GM13977 (cell line): ENCODE measurements around the gene FAM135A.
"Not testable (repeated sequence)": the region's sequence is repeated elsewhere in the genome, so short reads cannot be mapped to it uniquely, and the experiment has no call there.

Experiments used
- DNase-seq: peaks from one replicate; pipeline ENCODE4 v3.0.0; 2012; ENCODE audit warnings: low spot score
- in situ Hi-C: fragments of 300-500 bp; cut with MboI; formaldehyde crosslinking; loops from one replicate; pipeline ENCODE4 v1.12.0; 2022; ENCODE audit warnings: low sequenced_read_pairs, low pct_unique_long_range_greater_than_20kb, mixed read lengths, inconsistent platforms; ENCODE audit not compliant: unreplicated experiment
- TF ChIP-seq, protein P1 (sequence below): IDR thresholded peaks from 2 replicates; pipeline ENCODE4 v1.5.1; 2012; ENCODE audit warnings: mild to moderate bottlenecking, control low read depth; ENCODE audit not compliant: insufficient read depth; ENCODE audit errors: extremely low read depth, missing control alignments

The FAM135A gene

DNA sequence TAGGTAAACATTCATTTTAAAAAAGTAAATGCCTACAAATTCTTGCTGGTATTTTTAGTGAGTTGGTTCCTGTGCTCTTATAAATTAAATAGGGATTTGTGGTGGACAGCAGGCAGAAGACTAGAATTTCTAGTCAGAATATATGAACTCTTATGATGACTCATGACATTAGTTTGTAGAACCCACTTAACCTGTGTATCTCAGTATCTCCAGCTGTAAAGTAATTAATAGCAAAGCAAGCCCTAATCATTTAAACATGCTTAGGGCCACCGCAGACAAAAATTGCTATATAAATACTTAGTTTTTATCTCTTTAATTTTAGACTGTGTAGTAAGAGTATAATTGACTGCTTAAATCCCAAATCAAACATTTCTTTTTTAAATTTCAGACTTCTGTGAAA is 2.4 kb downstream of the FAM135A start:
- TF ChIP-seq, protein P1, sequence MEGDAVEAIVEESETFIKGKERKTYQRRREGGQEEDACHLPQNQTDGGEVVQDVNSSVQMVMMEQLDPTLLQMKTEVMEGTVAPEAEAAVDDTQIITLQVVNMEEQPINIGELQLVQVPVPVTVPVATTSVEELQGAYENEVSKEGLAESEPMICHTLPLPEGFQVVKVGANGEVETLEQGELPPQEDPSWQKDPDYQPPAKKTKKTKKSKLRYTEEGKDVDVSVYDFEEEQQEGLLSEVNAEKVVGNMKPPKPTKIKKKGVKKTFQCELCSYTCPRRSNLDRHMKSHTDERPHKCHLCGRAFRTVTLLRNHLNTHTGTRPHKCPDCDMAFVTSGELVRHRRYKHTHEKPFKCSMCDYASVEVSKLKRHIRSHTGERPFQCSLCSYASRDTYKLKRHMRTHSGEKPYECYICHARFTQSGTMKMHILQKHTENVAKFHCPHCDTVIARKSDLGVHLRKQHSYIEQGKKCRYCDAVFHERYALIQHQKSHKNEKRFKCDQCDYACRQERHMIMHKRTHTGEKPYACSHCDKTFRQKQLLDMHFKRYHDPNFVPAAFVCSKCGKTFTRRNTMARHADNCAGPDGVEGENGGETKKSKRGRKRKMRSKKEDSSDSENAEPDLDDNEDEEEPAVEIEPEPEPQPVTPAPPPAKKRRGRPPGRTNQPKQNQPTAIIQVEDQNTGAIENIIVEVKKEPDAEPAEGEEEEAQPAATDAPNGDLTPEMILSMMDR: no peak
- DNase-seq: no peak
- in situ Hi-C loops: no loop called here

DNA sequence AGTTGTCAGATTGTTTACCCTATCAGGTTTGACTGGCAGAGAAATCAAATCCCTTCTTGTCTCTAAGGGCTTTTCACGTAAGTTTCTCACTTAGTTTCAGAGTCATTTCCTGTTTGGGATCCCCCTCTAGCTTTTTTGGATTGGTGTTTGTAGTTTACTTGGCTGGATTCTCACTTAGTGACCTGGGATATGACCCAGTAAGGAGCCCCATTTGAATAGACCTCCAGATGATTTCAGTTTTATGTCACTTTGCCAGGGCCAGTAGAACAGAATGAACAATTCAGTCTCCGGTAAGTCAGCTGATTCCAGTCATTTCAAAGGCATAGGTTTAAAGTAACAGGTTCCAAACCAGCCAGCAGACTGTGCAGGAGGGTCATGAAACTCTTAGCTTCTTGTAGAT is 8.2 kb downstream of the FAM135A start:
- TF ChIP-seq, protein P1: no peak
- in situ Hi-C loops: no loop called here
- DNase-seq: peak; percentile 17

DNA sequence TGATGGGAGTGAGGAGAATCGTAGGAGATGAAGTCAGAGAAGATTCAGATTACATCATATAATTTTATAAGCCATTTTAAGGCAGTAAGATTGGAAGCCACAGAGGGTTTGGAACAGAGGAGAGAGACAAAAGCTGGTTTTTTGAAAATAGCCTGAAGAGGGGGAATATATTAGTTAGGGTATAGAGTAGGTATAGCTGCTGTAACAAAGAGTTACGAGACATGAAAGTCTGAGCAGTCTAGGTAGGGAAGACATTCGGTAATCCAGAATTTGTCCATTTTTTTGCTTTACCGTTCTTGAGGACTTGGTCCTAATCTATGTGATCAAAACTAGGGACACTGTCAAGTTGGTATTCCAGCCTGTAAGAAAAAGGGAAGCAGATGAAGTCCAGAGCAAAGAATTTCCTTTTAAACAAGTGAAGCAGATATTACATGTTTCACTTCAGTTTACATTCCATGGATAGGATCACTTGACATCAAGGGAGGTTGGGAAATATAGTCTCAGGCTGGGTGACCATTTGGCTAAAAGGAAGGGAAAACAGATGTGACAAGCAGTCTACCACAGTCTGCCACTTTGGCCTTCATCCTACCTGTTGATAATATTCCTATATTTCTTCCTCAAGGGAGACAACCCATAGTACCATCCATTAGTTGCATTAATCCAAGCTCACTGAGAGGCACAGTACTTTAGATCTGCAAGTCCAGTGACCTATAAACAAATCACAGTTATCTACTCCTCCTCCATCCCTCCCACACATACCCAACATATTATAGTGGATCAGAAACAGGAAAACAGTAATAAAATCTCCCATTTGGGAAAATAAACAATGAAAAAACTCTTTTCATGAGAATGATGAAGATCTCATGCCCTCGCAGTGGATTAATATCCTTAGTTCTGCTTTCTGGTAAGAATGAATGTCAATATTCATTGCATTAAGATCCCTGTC is 10.2 kb downstream of the FAM135A start:
- no peak for DNase-seq
- in situ Hi-C loops: no loop called here

DNA sequence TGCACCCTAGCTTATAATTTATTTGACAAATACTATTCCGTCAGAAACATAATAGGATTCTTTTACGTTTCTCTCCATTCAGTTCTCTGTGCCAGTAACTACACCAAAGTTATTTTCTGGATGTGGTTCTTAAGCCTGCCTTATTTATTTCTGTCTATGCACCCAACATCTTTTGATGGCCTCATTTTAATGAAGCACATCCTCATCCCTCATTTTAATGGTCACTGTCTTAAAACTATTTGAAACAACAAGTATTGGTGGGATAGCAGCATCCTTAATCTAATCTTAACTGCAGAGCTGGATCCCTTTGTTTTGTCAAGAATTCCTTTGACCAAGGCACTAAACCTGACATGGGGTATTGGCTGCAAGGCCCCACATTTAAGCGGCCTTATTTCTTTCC is 11.0 kb downstream of the FAM135A start:
- in situ Hi-C loops: no loop called here
- TF ChIP-seq, protein P1: no peak
- DNase-seq: no peak

More for the DNA sequence above, 10.2 kb downstream of the FAM135A start:
- TF ChIP-seq, protein P1: no peak

DNA sequence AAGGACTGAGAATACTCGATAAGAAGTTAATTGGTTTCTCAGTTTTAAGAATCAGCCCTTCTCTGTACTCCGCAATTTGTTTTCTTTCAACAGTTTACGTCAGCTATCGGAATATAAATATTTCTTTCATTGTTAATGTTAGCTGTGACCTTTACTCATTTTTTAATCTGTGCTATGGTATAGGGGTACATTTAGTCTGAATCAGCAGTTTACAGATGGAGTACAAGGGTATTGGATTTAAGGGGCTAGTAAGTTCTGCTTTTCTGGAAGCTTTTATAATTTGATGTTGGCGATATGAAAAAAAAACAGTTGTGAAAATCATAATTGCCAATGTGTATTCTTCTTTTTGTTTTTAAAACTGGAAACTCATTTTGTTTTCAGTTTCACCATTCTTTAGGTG is 23.0 kb downstream of the FAM135A start:
- DNase-seq: no peak
- TF ChIP-seq, protein P1: no peak
- in situ Hi-C loops: no loop called here

DNA sequence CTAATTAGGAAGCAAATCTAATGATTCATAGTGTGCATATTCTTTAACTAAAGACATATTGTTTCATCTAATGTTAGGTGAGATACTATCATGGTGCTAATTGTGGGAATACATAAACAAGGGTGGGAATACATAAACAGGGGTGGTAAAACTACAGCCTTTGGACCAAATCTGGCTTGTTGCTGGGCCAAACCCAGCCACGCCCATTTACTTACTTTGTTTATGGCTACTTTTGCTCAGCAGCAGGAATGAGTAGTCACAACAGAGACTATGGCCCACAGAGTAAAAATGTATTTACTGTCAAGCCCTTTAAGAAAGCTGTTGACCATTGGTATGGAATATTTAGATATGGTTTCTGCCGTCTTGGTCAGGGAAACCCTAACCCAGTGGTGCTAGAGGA is 31.7 kb downstream of the FAM135A start:
- TF ChIP-seq, protein P1: no peak
- in situ Hi-C loops: no loop called here
- no peak for DNase-seq

DNA sequence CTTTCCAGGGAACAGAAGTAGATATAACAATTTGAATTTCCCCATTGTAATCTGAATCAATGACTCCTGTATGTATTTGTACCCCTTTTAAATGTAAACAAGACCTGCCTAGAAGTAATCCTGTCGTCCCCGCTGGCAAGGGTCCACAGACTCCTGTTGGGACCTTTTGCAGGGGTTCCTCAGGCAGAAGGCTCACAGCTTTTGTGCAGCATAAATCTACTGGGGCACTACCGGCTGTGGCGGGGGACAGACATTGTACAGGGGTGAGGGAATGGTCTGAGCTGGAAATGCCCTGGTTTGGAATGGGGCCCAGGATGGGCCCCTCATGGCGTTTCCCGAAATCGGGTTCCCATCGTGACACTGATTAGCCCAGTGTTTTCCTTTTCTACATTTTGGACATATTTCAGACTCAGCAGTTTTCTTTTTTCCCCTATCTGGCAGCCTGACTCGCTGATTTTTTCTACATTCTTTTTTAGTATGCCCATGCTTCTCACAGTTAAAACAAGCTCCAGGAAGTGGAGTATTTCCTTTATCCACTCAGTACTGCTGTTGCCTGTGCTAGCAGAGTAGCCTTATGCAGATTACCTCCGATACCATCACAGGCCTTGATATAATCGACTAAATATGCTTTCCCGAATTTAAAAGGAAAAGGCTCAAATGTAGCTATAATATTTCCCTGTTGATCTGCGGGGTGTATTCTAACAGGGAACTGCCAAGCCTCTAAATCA is 34.2 kb downstream of the FAM135A start:
- in situ Hi-C loops, DNase-seq: not testable (repeated sequence)

DNA sequence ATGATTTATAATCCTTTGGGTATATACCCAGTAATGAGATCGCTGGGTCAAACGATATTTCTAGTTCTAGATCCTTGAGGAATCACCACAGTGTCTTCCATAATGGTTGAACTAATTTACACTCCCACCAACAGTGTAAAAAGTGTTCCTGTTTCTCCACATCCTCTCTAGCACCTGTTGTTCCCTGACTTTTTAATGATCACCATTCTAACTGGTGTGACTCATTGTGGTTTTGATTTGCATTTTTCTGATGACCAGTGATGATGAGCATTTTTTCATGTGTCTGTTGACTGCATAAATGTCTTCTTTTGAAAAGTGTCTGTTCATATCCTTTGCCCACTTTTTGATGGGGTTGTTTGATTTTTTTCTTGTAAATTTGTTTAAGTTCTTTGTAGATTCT is 40.6 kb downstream of the FAM135A start:
- DNase-seq, in situ Hi-C loops: not testable (repeated sequence)
